T47D (cell line): ENCODE data around the gene DOC2A.

Source experiments
- DNase-seq, 2 experiments: peaks; one replicate each; pipeline versions ENCODE4 v3.0.0 to v3.0.0-alpha.2; 2011 to 2012; ENCODE audit warnings: low read depth in 1 of 2, low spot score in 1 of 2
- JUND ChIP-seq: IDR thresholded peaks from 2 replicates; pipeline ENCODE4 v1.6.1; 2012; ENCODE audit warnings: low read depth
- in situ Hi-C: cut with HindIII; loops from 2 replicates; pipeline ENCODE4 v1.10.0; 2016; ENCODE audit warnings: low sequenced_read_pairs, low pct_unique_long_range_greater_than_20kb

DOC2A gene

DNA sequence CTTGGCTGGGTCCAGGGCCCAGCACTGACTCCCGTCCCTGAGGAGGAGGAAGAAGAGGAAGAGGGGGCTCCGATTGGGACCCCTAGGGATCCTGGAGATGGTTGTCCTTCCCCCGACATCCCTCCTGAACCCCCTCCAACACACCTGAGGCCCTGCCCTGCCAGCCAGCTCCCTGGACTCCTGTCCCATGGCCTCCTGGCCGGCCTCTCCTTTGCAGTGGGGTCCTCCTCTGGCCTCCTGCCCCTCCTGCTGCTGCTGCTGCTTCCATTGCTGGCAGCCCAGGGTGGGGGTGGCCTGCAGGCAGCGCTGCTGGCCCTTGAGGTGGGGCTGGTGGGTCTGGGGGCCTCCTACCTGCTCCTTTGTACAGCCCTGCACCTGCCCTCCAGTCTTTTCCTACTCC lies 23.9 kb downstream of the DOC2A start:
- in situ Hi-C loops, result no loop called here
- DNase-seq, result no peak
- TF ChIP-seq JUND, result no peak

- in situ Hi-C loops, result no loop called here
- DNase-seq, result no peak
- TF ChIP-seq JUND, result no peak
Measured at GRCh38 chr16:29986231-29986630, 24.6 kb downstream of the DOC2A start.

- DNase-seq, result no peak
- in situ Hi-C loops, result no loop called here
- no peak for TF ChIP-seq JUND
Measured at GRCh38 chr16:29985271-29985811, 25.5 kb downstream of the DOC2A start.

- DNase-seq, result no peak
- TF ChIP-seq JUND, result no peak
- in situ Hi-C loops, result no loop called here
Measured at GRCh38 chr16:29984764-29985147, 26.1 kb downstream of the DOC2A start.

GRCh38 chr16:29984137-29984763 lies 26.6 kb downstream of the DOC2A start:
- TF ChIP-seq JUND, result no peak
- in situ Hi-C loops, result no loop called here
- DNase-seq, result no peak

DNA sequence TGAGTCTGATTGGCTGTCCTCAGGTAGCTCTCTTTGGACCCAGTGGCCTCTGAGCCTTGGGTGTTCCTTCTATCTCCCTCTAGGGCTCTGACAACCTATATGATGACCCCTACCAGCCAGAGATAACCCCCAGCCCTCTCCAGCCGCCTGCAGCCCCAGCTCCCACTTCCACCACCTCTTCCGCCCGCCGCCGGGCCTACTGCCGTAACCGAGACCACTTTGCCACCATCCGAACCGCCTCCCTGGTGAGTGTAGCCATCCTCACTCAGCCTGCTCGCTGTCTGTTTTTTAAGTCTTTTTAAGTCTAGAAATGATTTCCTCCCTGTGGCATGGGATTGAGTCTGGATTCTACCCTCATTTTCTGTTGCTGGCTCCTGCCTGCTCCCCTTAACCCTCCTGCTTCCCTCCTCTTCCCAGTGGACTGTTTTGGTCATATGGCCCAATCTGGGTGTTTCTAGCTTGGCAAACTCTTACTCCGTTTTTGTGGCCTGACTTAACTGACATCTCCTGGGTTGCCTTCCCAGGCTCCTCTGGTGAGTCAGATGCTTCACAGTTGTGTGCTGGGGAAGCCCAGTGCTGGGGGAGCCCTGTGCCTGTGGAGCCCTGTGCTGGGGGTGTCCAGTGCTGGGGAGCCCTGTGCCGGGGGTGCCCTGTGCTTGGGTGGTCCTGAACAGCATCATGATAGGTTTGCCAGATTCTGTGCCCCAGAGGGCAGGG lies 27.2 kb downstream of the DOC2A start:
- TF ChIP-seq JUND, result no peak
- DNase-seq, result no peak
- in situ Hi-C loops, result no loop called here

DNA sequence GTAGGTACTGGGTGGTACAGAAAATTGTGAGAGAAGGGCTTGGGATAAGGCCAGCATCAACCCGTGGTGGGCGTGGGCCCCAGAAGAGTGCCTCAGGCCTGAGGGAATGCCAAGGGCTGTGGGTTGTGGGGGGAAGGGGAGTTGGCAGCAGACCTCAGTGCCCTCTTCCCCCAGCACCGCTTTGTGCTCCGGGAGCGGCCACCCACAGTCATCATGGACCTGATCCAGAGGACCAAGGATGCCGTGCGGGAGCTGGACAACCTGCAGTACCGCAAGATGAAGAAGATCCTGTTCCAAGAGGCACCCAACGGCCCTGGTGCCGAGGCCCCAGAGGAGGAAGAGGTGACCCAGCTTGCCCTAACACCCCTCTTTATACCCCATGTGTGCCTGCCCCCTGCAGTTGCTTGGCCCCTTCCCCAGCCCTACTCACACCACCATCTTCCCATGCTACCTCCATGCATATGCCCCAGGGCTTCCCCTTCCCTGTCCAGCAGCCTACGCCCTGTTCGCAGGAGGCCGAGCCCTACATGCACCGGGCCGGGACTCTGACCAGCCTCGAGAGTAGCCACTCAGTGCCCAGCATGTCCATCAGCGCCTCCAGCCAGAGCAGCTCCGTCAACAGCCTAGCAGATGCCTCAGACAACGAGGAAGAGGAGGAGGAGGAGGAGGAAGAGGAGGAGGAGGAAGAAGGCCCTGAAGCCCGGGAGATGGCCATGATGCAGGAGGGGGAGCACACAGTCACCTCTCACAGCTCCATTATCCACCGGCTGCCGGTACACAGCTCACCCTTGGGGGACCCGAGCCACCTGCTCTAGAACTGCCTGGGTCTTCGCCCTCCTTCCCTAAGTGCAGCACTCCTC lies 28.0 kb downstream of the DOC2A start:
- in situ Hi-C loops, result no loop called here
- TF ChIP-seq JUND, result no peak
- DNase-seq, result no peak

DNA sequence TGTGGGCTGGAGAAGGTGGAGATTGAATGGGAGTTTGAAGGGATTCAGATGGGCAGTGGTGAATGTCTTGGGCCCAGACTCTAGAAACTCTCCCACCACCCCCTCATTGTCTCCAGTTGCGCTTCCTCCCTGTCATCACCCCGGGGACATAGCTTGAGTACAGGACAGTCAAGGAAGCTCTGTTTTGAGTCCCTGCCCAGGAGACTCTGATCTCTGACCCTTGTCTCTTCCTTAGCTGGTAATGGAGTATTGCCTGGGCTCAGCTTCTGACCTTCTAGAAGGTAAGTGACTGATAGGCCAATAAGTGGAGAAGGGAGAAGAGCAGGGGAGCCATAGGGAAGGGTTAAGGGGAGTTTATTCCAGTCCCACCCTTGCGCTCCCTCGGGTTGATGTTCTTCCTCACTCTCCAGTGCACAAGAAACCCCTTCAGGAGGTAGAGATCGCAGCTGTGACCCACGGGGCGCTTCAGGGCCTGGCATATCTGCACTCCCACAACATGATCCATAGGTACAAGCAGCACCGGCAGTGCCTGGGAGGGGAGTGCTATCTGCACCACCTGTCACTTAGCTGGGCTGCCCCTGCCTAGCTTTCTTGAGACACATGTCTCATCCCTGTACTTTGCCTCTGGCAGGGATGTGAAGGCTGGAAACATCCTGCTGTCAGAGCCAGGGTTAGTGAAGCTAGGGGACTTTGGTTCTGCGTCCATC lies 32.1 kb downstream of the DOC2A start:
- DNase-seq, result no peak
- TF ChIP-seq JUND, result no peak
- in situ Hi-C loops, result no loop called here

GRCh38 chr16:29978081-29978480 lies 32.7 kb downstream of the DOC2A start:
- in situ Hi-C loops, result no loop called here
- no peak for TF ChIP-seq JUND
- no peak for DNase-seq

GRCh38 chr16:29977063-29977825 lies 33.6 kb downstream of the DOC2A start:
- in situ Hi-C loops, result no loop called here
- TF ChIP-seq JUND, result no peak
- DNase-seq, result no peak

DNA sequence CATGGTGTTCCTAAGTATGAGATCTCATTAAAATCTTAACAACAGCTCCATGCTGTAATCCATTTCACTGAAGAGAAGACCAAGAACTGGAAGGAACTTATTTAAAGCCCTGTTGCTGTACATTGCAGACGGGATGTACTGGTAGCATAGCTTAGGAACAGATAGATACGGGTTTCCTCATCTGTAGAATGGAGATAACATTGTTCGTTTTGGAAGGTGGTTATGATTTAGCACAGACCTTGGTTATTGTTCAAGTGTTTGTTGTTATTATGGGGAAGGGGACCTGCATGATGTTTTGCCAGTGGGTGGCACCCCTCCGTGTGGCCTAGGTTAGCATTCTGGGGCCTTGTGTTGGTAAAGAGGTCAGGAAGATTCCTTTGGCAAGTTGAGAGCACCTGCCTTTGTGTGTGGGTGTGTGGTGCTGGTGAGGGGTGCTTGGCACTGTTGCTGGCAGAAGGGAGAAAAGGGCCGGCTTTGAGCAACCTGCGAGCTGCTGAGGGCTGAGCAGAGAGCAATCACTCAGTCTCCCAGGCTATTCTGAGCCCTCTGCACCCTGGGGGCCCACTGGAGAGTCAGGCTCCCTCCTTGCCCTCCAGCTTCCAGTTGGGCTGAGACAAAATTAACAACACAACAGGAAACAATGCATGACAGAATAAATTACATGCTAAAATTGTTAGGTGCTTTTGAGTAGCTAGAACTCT lies 34.9 kb downstream of the DOC2A start:
- no peak for DNase-seq
- in situ Hi-C loops, result no loop called here
- TF ChIP-seq JUND, result no peak
